ENCODE data around the gene NKX3-2.

NKX3-2 gene

DNA sequence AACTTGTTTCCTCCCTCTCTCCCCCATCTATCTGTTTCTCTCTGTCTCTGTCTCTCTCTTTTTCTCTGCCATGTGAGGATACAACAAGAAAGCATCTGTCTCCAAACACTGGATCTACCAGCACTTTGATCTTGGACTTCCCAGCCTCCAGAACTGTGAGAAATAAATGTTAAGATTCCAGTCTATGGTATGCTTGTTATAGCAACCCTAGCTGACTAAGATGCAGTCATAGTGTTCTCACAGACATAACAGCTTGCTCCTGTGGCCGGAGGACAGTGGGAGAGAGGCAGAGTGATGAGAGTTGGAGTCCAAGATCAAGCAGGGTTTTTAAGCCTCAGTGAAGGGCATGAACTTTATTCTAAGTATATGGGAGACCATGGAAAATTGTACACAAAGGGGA, 8.8 kb upstream of the NKX3-2 start:
- in situ Hi-C loops (cut with MboI; ENCODE audit: low sequenced_read_pairs): no loop called here
- H3K4me3 ChIP-seq: no peak overlapping the region
- peaks cover 6% of the 10 kb centered on the region for H3K4me1 ChIP-seq
- no peaks in the 10 kb centered on the region for H3K27me3 ChIP-seq (ENCODE audit: low read depth)
- no peaks in the 10 kb centered on the region for H3K9me3 ChIP-seq
- H3K36me3 ChIP-seq (replicated peaks): no peaks in the 10 kb centered on the region
- no peak for DNase-seq (ENCODE audit: low spot score in 2 of 2)

DNA sequence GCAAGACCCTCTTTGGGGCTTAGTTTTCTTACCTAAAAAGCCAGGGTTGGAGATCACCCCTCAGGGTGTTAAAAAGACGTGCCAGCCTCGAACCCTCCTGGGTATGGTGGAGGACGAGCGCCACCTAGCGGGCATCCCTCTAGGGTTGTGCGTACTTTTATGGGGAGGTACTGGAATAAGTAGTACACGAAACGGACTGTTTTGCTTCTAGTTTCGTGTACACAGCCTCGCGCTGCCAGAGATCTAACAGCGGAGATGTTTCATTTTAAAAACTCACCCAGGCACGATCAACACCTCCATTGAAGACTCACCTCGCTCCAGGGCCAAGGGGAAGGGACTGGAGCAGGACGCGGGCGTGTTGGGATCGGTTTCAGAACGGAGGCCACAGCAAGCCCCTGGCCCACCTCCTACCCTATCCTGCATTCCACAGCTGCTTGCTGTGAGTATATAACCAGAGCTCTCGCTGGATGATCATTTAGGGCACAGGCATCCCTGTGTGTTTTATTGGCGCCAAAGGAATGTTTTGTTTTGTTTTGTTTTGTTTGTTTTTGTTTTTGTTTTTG, 4.8 kb upstream of the NKX3-2 start:
- no peaks in the 10 kb centered on the region for H3K27me3 ChIP-seq (ENCODE audit: low read depth)
- H3K4me1 ChIP-seq: peaks cover 9% of the 10 kb centered on the region
- peak; percentile 83 to 95 for DNase-seq (ENCODE audit: low spot score in 2 of 2)

DNA sequence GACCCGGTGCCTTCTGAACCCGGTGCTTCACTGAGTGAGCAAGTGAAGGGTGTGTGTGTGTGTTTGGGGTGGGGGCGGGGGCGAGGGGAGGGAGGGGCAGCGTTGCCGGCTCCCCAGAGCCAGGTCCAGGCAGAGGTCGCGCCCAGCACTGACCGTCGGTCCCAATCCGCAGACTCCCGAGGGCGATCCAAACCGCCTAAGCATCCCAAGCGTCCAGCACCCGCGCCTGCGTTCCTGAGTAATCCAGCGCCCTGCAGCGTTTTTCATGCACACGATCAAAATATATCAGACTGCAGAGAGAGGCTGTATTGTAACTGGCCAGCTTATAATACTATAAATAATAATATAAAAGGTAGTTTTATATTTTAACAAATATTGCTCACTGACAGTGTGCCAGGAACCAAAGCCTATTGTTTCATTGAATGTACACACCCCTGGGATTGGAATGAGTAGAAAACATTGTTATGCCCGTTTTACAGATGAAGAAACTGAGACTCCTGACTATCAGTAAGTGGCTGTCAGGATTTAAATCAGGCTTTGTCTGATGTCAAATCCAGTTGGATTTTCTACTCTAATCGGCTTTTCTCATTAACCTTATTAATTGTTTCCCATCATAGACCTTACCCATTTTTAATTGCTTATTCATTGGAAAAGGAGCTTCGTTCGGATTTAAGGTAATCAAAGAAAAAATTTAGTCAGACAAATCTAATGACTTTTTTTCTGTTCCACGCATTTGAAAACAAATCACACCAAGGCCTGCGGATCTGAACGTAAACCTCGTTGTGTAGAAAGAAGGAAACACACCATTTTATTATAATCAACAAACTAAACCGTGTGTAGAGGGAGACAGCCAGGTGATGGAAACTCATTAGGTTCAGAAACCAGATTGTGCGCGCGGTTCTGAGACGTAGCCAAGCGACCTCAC, 4.0 kb upstream of the NKX3-2 start:
- H3K9me3 ChIP-seq: peaks cover 10% of the 10 kb centered on the region; the same call in 1 of the 2 replicates
- H3K36me3 ChIP-seq (replicated peaks): no peaks in the 10 kb centered on the region
- H3K4me3 ChIP-seq: no peak overlapping the region
- H3K4me1 ChIP-seq: peaks cover 9% of the 10 kb centered on the region
- no peaks in the 10 kb centered on the region for H3K27me3 ChIP-seq (ENCODE audit: low read depth)
- in situ Hi-C loops (cut with MboI; ENCODE audit: low sequenced_read_pairs): loop anchor here (5.0 to 10.0 kb wide), 3 partner anchors 284 to 814 kb away; no protein-coding TSS in a partner anchor
- DNase-seq (ENCODE audit: low spot score in 2 of 2): no peak

More for the DNA sequence above, 4.8 kb upstream of the NKX3-2 start:
- in situ Hi-C loops (cut with MboI; ENCODE audit: low sequenced_read_pairs): loop anchor here (5.0 to 10.0 kb wide), 3 partner anchors 284 to 814 kb away; no protein-coding TSS in a partner anchor
- Histone ChIP-seq H3K9me3 (peaks cover 10% of the 10 kb centered on the region; the same call in 1 of the 2 replicates), H3K4me3 (peak overlapping the region; percentile 9; the same call in 1 of the 2 replicates), H3K36me3 (replicated peaks) (no peaks in the 10 kb centered on the region)

DNA sequence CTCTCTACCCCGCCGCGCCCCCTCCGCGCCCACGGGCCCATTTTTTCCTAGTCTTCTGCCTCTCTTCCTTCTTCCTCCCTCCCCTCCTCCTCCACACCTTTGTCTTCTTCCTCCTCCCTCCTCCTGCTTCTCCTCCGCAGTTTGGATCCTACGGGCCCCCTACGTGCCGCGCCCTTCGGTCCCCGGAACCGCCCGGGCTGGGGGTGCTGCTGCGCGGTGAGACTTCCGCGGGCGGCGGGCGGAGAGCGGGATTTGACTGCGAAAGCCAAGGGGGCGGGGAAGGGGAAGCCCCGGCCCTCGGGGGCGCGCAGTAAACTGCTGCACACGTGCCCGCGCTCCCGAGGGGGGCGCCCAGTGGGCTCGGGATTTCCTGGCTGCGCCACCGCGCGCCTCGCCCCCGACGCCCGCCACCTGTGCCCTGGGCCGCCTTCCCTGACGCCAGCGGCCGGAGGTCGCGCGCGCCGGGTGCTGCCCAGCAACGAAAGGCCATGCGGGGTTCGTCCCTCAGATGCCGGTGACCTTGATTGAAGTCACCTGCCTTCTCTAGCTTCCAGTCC, 3.3 kb upstream of the NKX3-2 start:
- H3K4me1 ChIP-seq: peaks cover 14% of the 10 kb centered on the region
- peaks cover 10% of the 10 kb centered on the region; the same call in 1 of the 2 replicates for H3K9me3 ChIP-seq
- in situ Hi-C loops (cut with MboI; ENCODE audit: low sequenced_read_pairs): loop anchor here (5.0 to 10.0 kb wide), 3 partner anchors 283 to 813 kb away; no protein-coding TSS in a partner anchor
- no peaks in the 10 kb centered on the region; the same call in 1 of the 2 replicates for H3K36me3 ChIP-seq (replicated peaks)
- no peak overlapping the region for H3K4me3 ChIP-seq
- H3K27me3 ChIP-seq (ENCODE audit: low read depth): no peaks in the 10 kb centered on the region
- peak in 1 of 2 experiments; percentile 34 for DNase-seq (ENCODE audit: low spot score in 2 of 2)

DNA sequence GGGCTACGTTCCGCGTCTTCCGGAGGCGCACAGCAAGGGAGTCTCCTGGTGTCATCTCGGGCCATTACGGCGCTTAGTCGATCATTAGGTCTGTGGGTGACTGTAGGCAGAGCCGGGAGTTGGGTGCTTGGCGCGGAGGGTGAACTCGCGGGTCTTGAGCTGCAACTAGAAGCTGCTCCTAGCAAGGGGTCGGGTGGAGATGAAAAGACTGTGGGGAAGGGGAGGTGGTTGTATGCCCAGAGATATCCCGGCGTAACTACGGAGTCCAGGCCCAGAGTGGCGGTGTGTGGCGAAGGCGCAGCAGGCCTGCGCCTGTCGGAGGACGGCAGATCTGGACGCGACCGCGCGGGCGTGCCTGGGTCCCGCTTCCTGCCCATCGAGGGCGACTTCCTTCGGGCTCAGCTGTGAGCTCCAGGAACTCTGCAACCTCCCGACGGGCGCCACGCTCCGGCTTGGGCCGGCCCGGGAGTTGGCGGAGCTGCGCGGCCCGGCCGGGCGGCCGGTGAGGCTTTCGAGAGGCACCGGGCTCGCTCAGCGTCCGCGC, 2.7 kb upstream of the NKX3-2 start:
- Histone ChIP-seq H3K36me3 (replicated peaks) (peaks cover under 1% of the 10 kb centered on the region), H3K9me3 (peaks cover 10% of the 10 kb centered on the region; the same call in 1 of the 2 replicates), H3K4me3 (no peak overlapping the region), H3K27me3 (ENCODE audit: low read depth) (no peaks in the 10 kb centered on the region), H3K4me1 (peaks cover 14% of the 10 kb centered on the region)
- in situ Hi-C loops (cut with MboI; ENCODE audit: low sequenced_read_pairs): loop anchor here (5.0 to 10.0 kb wide), 3 partner anchors 282 to 812 kb away; no protein-coding TSS in a partner anchor
- no peak for DNase-seq (ENCODE audit: low spot score in 2 of 2)

DNA sequence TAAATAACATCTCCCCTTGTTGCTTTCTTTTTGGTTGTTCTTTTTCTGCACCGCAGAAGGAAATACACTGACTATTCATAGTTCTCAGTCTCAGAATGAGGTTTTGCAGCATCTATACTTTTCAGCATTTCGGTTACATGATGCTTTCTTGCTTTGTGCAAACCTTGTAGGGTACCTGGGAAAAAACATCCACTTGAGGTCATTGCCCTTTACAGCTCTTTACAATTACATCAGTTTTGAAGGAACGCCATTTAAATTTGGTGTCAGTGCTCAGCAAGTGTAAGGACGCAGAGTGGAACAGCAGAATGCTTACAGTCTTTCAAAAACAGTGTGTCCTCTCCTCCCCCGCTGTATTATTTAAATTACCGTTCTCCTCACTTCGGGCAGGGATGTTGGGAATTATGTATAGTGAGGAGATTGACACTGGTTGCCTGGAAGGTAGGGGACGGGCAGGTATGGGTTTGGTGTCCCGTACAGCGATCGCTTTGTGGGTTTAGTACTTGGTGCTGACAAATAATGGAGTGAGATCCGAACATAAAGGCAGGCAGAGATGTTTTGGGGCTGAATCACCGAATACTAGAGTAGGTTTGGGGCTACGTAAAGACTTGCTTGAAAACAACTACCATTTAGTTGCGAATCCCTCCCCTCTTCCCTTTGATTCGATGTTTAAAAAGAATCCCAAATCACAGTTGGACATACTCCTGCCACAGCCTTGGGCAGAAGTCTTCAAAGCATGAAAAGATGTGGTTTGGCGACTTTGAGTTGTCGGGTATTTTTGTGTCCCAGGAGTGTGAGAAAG, 2.0 kb upstream of the NKX3-2 start:
- peaks cover 7% of the 10 kb centered on the region for H3K36me3 ChIP-seq (replicated peaks)
- peaks cover 10% of the 10 kb centered on the region; the same call in 1 of the 2 replicates for H3K9me3 ChIP-seq
- DNase-seq (ENCODE audit: low spot score in 2 of 2): no peak
- no peaks in the 10 kb centered on the region for H3K27me3 ChIP-seq (ENCODE audit: low read depth)
- no peak overlapping the region for H3K4me3 ChIP-seq
- H3K4me1 ChIP-seq: peaks cover 14% of the 10 kb centered on the region
- in situ Hi-C loops (cut with MboI; ENCODE audit: low sequenced_read_pairs): loop anchor here (5.0 to 10.0 kb wide), 3 partner anchors 282 to 812 kb away; no protein-coding TSS in a partner anchor

DNA sequence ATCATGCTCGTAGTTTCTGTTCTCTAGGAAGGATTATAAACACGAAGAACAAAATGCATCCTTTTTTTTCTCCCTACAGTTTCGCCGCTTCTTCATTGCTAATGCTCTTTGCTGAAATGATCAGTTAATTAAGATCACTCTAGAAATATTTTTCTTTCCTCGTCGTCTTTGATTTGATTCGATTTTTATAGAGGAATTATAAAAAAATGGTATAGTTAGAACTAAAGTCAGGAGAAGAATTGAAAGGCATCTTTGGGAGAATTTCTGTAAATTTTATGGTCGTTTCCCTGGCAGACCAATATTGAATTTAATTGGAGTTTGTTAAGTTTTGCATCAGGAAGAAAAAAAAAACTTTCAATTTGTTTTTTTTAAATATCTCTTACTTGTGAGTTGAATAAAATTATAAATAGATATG, 1.1 kb upstream of the NKX3-2 start:
- peak overlapping the region; percentile 76 for H3K4me3 ChIP-seq
- DNase-seq (ENCODE audit: low spot score in 2 of 2): no peak
- in situ Hi-C loops (cut with MboI; ENCODE audit: low sequenced_read_pairs): loop anchor here (5.0 to 10.0 kb wide), 3 partner anchors 281 to 811 kb away; no protein-coding TSS in a partner anchor
- peaks cover 10% of the 10 kb centered on the region; the same call in 1 of the 2 replicates for H3K9me3 ChIP-seq
- peaks cover 14% of the 10 kb centered on the region for H3K4me1 ChIP-seq
- H3K36me3 ChIP-seq (replicated peaks): peaks cover 8% of the 10 kb centered on the region
- H3K27me3 ChIP-seq (ENCODE audit: low read depth): no peaks in the 10 kb centered on the region

DNA sequence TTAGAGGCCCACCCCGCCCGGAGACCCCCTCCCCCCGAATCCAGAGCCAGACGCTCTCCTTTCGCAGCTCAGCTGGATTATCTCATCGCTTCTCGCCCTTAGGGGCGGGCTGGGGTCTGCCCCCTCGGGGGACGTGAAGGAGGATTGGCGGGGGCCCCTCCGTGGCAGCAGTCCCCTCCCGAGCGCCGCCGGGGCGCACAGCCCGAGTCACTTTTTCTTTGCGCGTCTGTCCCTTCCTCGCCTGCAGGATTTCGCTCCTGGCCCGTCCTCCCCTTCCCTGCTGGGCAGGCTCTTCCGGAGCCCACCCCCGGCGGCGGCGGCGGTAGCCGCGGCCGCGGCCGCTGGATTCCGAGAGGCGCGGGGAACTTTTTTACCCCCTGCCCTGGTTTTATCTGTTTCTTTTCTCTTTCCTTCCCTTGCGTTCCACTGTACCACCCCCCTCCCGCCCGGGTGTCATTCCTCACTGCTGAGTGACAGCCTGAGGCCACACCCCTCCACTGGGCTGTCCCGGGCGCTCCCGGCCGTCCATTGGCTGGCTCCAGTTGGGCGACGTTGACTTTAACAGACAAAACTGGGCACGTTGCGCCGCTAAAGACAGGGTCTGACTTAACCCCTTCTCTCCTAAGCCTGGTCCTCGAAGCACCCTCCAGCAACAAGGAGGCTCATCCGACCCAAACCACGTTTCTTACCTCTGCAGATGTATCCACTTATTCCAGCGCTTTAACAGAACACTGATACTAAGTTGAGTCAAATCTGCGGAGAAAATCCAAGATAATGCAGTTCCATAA, 492 bp upstream of the NKX3-2 start:
- Histone ChIP-seq H3K4me3 (peak overlapping the region; percentile 76), H3K9me3 (peaks cover 10% of the 10 kb centered on the region; the same call in 1 of the 2 replicates), H3K27me3 (ENCODE audit: low read depth) (no peaks in the 10 kb centered on the region), H3K36me3 (replicated peaks) (peaks cover 8% of the 10 kb centered on the region), H3K4me1 (peaks cover 14% of the 10 kb centered on the region)
- in situ Hi-C loops (cut with MboI; ENCODE audit: low sequenced_read_pairs): loop anchor here (5.0 to 10.0 kb wide), 3 partner anchors 280 to 810 kb away; no protein-coding TSS in a partner anchor
- DNase-seq (ENCODE audit: low spot score in 2 of 2): peak; percentile 82 to 96

DNA sequence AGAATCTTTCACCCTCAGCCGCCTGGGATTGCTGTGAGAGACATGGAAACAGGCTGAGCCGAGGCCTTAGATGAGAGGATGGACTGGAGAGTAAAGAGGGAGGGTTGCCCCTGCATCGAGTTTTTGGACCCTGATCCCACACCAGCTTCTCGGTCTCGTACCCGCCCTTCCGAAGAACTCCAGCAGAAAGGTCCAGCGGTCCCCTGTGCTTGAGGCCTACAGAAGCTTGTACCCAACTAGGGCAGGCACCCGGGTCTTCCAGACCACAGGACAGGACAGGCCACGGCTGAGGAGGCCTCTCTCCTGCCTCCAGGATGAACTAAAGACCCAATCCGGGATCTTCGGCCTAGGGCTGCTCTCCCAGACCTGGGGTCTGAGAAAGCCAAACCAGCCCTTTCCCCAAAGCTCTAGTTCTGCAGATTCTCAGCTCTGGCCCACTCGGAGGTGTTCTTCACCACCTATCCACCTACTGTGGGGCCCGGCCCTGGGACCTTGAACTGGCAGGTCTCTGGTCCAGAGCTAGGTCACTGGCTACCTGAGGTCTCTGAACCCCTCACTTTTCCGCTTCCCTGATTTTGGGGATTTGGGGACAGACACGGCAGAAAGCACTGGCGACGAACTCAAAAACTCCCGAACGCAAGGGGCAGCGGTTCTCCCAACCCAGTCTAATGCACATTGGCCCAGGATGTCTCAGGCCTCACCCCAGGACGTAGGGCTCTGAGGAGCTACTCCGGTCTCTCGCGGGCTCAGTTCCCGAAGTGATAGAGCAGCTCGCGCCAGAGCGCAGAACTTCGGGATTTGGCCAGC, 1.1 kb downstream of the NKX3-2 start:
- H3K4me3 ChIP-seq: peak overlapping the region; percentile 76
- DNase-seq (ENCODE audit: low spot score in 2 of 2): peak in 1 of 2 experiments; percentile 56
- H3K4me1 ChIP-seq: peaks cover 8% of the 10 kb centered on the region
- H3K9me3 ChIP-seq: peaks cover 10% of the 10 kb centered on the region; the same call in 1 of the 2 replicates
- H3K36me3 ChIP-seq (replicated peaks): peaks cover 8% of the 10 kb centered on the region
- in situ Hi-C loops (cut with MboI; ENCODE audit: low sequenced_read_pairs): loop anchor here (10.0 kb wide), 2 partner anchors 278 to 808 kb away; no protein-coding TSS in a partner anchor
- no peaks in the 10 kb centered on the region for H3K27me3 ChIP-seq (ENCODE audit: low read depth)

DNA sequence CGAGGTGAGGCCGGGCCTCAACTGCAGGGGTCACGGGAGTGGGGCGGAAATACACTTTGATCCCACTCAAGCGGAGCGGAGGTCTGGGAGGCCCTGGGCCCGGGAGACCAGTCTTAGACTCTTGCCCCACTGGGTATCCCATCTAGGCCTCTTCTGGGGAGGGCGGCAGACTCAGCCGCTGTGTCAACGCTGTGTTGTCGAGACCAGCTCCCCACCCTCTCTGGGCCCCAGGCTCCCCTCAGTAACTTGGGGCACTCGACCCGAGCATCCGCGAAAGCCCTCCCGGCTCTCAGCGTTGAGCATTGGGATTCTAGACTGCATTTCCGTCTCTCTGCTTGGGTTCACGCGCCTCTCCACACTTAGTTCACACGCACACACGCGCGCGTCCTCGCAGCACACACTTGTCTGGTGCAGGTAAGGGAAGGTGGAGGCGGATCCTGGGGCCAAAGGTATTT, 1.7 kb downstream of the NKX3-2 start:
- Histone ChIP-seq H3K36me3 (replicated peaks) (peaks cover 8% of the 10 kb centered on the region), H3K27me3 (ENCODE audit: low read depth) (no peaks in the 10 kb centered on the region), H3K9me3 (peaks cover 10% of the 10 kb centered on the region; the same call in 1 of the 2 replicates), H3K4me1 (peaks cover 8% of the 10 kb centered on the region), H3K4me3 (peak overlapping the region; percentile 76)
- in situ Hi-C loops (cut with MboI; ENCODE audit: low sequenced_read_pairs): loop anchor here (10.0 kb wide), 2 partner anchors 278 to 808 kb away; no protein-coding TSS in a partner anchor
- DNase-seq (ENCODE audit: low spot score in 2 of 2): no peak
